NCI-H226 (cell line): ENCODE measurements around the gene UPK3BL1.
"Not testable (repeated sequence)": the region's sequence is repeated elsewhere in the genome, so short reads cannot be mapped to it uniquely, and the experiment has no call there.

Experiments used
- DNase-seq: peaks from one replicate; pipeline ENCODE4 v3.0.0-alpha.2; 2015

The UPK3BL1 gene

GRCh38 chr7:102618122-102618521 lies 24.5 kb downstream of the UPK3BL1 start:
- not testable (repeated sequence) for DNase-seq

- peak; percentile 1 for DNase-seq
These were observed 26.0 kb downstream of the UPK3BL1 start, which contains the start of gene RASA4 for GRCh38 chr7:102616507-102617125. Gene RASA4, minus strand, starts transcription at chr7:102616756. Its CDS starts 67 bp downstream, at chr7:102616689.

- not testable (repeated sequence) for DNase-seq
These were observed 26.7 kb downstream of the UPK3BL1 start for GRCh38 chr7:102615930-102616329.

- not testable (repeated sequence) for DNase-seq
These were observed 27.7 kb downstream of the UPK3BL1 start for GRCh38 chr7:102614873-102615272.

GRCh38 chr7:102614346-102614697 lies 28.3 kb downstream of the UPK3BL1 start:
- DNase-seq, result not testable (repeated sequence)

GRCh38 chr7:102613575-102614345 lies 28.8 kb downstream of the UPK3BL1 start:
- not testable (repeated sequence) for DNase-seq

- DNase-seq, result peak; percentile 1
These were observed 30.8 kb downstream of the UPK3BL1 start for GRCh38 chr7:102611675-102612325.

GRCh38 chr7:102611013-102611674 lies 31.4 kb downstream of the UPK3BL1 start:
- not testable (repeated sequence) for DNase-seq

GRCh38 chr7:102610441-102610840 lies 32.1 kb downstream of the UPK3BL1 start:
- not testable (repeated sequence) for DNase-seq

GRCh38 chr7:102609734-102610133 lies 32.9 kb downstream of the UPK3BL1 start:
- not testable (repeated sequence) for DNase-seq

- DNase-seq, result not testable (repeated sequence)
These were observed 35.7 kb downstream of the UPK3BL1 start for GRCh38 chr7:102606848-102607247.

- not testable (repeated sequence) for DNase-seq
These were observed 38.0 kb downstream of the UPK3BL1 start for GRCh38 chr7:102604431-102605145.

- not testable (repeated sequence) for DNase-seq
These were observed 40.3 kb downstream of the UPK3BL1 start for GRCh38 chr7:102602317-102602716.

GRCh38 chr7:102599699-102600098 lies 42.9 kb downstream of the UPK3BL1 start:
- DNase-seq, result not testable (repeated sequence)

GRCh38 chr7:102596036-102596435 lies 46.6 kb downstream of the UPK3BL1 start:
- DNase-seq, result not testable (repeated sequence)

- not testable (repeated sequence) for DNase-seq
These were observed 48.8 kb downstream of the UPK3BL1 start for GRCh38 chr7:102593637-102594334.

GRCh38 chr7:102592477-102593019 lies 50.0 kb downstream of the UPK3BL1 start:
- DNase-seq, result not testable (repeated sequence)

GRCh38 chr7:102589857-102590256 lies 52.7 kb downstream of the UPK3BL1 start:
- not testable (repeated sequence) for DNase-seq
